Measurements from ENCODE around the gene TMEM30B.

GRCh38 chr14:61281948-61282275 is 774 bp upstream of the TMEM30B start:
- TF ChIP-seq CTCF (IDR thresholded peaks at IDR 0.05) = no peak
- no peak for TF ChIP-seq POLR2A (IDR thresholded peaks at IDR 0.05)
